PC-9 (cell line): ENCODE results near the gene ADAMTSL1. TPM values are rescaled to one million over a fixed set of nuclear protein-coding genes. Genes with fewer than 3 reads are reported as not detected.

ENCODE experiments used
- BruUV-seq: library from RNA; stranded (reverse); fragments of 400-500 nt; replicated peaks from 2 replicates; lab custom pipeline; 2021; lab: Mats Ljungman, UMichigan
- CTCF ChIA-PET: fragments of 300-600 bp; sonication (Branson Sonifier 250); formaldehyde crosslinking; loops from one replicate; lab custom pipeline; 2022; ENCODE audit warnings: antibody characterized with exemption; lab: Charles Lee
- POLR2A ChIA-PET: fragments of 300-600 bp; sonication (Branson Sonifier 250); formaldehyde crosslinking; loops from one replicate; lab custom pipeline; 2022; ENCODE audit warnings: antibody characterized with exemption; ENCODE audit not compliant: unreplicated experiment; lab: Charles Lee
- DNase-seq, 2 experiments: peaks; one replicate each; pipeline versions ENCODE4 v3.0.0 to v3.0.0-alpha.2; 2015 to 2022; ENCODE audit warnings: mixed read lengths in 1 of 2
- H2AFZ ChIP-seq: fragments of 200-600 bp; sonication (generic); 2 replicates; pipeline ENCODE4 v1.8.1; 2017; ENCODE audit warnings: antibody characterized with exemption
- H3F3A ChIP-seq: fragments of 200-600 bp; sonication (generic); 2 replicates; pipeline ENCODE4 v1.8.1; 2017; ENCODE audit warnings: antibody characterized with exemption, mild to moderate bottlenecking, low read depth; ENCODE audit not compliant: insufficient read depth
- H3K27ac ChIP-seq: fragments of 200-600 bp; sonication (generic); 2 replicates; pipeline ENCODE4 v1.6.1; 2016; ENCODE audit warnings: mixed run types
- H3K27me3 ChIP-seq: fragments of 200-600 bp; sonication (generic); 2 replicates; pipeline ENCODE4 v1.6.1; 2016; ENCODE audit warnings: low read depth, mixed run types; ENCODE audit not compliant: insufficient read depth
- H3K36me3 ChIP-seq: fragments of 200-600 bp; sonication (generic); 2 replicates; pipeline ENCODE4 v1.6.1; 2016; ENCODE audit warnings: low read depth, mixed run types
- H3K4me1 ChIP-seq: fragments of 200-600 bp; sonication (generic); replicated peaks from 2 replicates; pipeline ENCODE4 v1.6.1; 2016; ENCODE audit warnings: mixed run types; ENCODE audit not compliant: insufficient read depth
- H3K4me2 ChIP-seq: fragments of 200-600 bp; sonication (generic); 2 replicates; pipeline ENCODE4 v1.6.1; 2017; ENCODE audit warnings: mixed run types
- H3K4me3 ChIP-seq: fragments of 200-600 bp; sonication (generic); 2 replicates; pipeline ENCODE4 v1.6.1; 2016; ENCODE audit warnings: mixed run types
- H3K79me2 ChIP-seq: fragments of 200-600 bp; sonication (generic); 2 replicates; pipeline ENCODE4 v1.6.1; 2017; ENCODE audit warnings: low read depth, mixed run types
- H3K9me2 ChIP-seq: fragments of 200-600 bp; sonication (generic); 2 replicates; pipeline ENCODE4 v1.8.1; 2017; ENCODE audit warnings: mild to moderate bottlenecking; ENCODE audit not compliant: insufficient read depth
- H3K9me3 ChIP-seq: fragments of 200-600 bp; sonication (generic); 2 replicates; pipeline ENCODE4 v1.8.1; 2016; ENCODE audit warnings: low read depth; ENCODE audit not compliant: insufficient read depth
- H4K20me1 ChIP-seq: fragments of 200-600 bp; sonication (generic); 2 replicates; pipeline ENCODE4 v1.8.1; 2017; ENCODE audit not compliant: insufficient read depth
- EZH2 ChIP-seq: fragments of 200-600 bp; sonication (generic); IDR thresholded peaks from 2 replicates; pipeline ENCODE4 v1.8.0; 2017; ENCODE audit warnings: antibody characterized with exemption, low read depth
- intact Hi-C: fragments of 100-400 bp; cut with micrococcal nuclease; formaldehyde crosslinking; loops from one replicate; pipeline ENCODE4 v1.10.0; 2022; ENCODE audit not compliant: unreplicated experiment
- total RNA-seq: library from RNA; stranded (reverse); gene quantifications from 2 replicates; pipeline ENCODE4 v1.2.3, GENCODE V29; 2021
- TF ChIP-seq, protein P1 (sequence below): fragments of 200-600 bp; sonication (generic); conservative IDR thresholded peaks from 2 replicates; pipeline ENCODE4 v1.6.1; 2017; ENCODE audit warnings: mixed run types, antibody characterized with exemption, mild to moderate bottlenecking, moderate library complexity

ADAMTSL1 gene
- total RNA-seq, 1 experiment from 2014 or later, result not detected

GRCh38 chr9:18688581-18689565 lies 214.9 kb downstream of the ADAMTSL1 start:
- no TSS peak for BruUV-seq
- H3K9me2 ChIP-seq, result no peaks in the 10 kb centered on the region
- no peak overlapping the region for H3K27ac ChIP-seq
- H3K4me1 ChIP-seq, result no peaks in the 10 kb centered on the region
- no peaks in the 10 kb centered on the region for H3F3A ChIP-seq
- H3K79me2 ChIP-seq, result no peaks in the 10 kb centered on the region
- TF ChIP-seq EZH2, result no peak
- TF ChIP-seq, protein P1, sequence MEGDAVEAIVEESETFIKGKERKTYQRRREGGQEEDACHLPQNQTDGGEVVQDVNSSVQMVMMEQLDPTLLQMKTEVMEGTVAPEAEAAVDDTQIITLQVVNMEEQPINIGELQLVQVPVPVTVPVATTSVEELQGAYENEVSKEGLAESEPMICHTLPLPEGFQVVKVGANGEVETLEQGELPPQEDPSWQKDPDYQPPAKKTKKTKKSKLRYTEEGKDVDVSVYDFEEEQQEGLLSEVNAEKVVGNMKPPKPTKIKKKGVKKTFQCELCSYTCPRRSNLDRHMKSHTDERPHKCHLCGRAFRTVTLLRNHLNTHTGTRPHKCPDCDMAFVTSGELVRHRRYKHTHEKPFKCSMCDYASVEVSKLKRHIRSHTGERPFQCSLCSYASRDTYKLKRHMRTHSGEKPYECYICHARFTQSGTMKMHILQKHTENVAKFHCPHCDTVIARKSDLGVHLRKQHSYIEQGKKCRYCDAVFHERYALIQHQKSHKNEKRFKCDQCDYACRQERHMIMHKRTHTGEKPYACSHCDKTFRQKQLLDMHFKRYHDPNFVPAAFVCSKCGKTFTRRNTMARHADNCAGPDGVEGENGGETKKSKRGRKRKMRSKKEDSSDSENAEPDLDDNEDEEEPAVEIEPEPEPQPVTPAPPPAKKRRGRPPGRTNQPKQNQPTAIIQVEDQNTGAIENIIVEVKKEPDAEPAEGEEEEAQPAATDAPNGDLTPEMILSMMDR, result no peak
- no peak overlapping the region for H3K4me3 ChIP-seq
- no peak overlapping the region for H3K4me2 ChIP-seq
- CTCF ChIA-PET, result no interaction called here
- no peaks in the 10 kb centered on the region for H3K9me3 ChIP-seq
- no peaks in the 10 kb centered on the region for H3K36me3 ChIP-seq
- no peaks in the 10 kb centered on the region for H3K27me3 ChIP-seq
- intact Hi-C loops, result no loop called here
- H2AFZ ChIP-seq, result no peak overlapping the region
- no peak for DNase-seq
- POLR2A ChIA-PET, result no interaction called here
- no peaks in the 10 kb centered on the region for H4K20me1 ChIP-seq

DNA sequence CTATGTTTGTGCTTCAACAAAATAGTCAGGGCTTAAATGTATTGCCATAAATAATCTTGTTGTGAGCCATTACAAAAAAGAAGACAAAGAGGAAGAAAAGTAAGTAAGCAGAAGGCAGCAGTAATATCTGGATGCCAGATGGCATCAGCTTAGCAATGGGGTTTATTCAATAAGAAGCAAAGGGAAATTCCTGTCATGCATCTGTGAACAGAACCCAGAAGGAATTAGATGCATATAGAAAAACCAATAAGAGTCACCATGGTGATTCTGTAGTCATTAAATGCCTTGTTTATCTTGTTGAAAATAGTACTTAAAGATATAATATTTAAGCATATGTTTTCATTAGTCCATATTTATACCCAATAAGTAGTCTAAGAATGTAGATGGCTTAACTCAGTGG lies 216.0 kb downstream of the ADAMTSL1 start:
- no peak overlapping the region for H3K27ac ChIP-seq
- H4K20me1 ChIP-seq, result no peaks in the 10 kb centered on the region
- no peak overlapping the region for H2AFZ ChIP-seq
- CTCF ChIA-PET, result no interaction called here
- no peak for DNase-seq
- no peaks in the 10 kb centered on the region for H3K9me2 ChIP-seq
- no peak overlapping the region for H3K4me2 ChIP-seq
- no TSS peak for BruUV-seq
- H3K36me3 ChIP-seq, result no peaks in the 10 kb centered on the region
- POLR2A ChIA-PET, result no interaction called here
- H3K9me3 ChIP-seq, result no peaks in the 10 kb centered on the region
- H3K4me1 ChIP-seq, result no peaks in the 10 kb centered on the region
- H3K4me3 ChIP-seq, result no peak overlapping the region
- TF ChIP-seq, protein P1, result no peak
- H3K27me3 ChIP-seq, result no peaks in the 10 kb centered on the region
- intact Hi-C loops, result no loop called here
- no peaks in the 10 kb centered on the region for H3K79me2 ChIP-seq
- no peaks in the 10 kb centered on the region for H3F3A ChIP-seq

DNA sequence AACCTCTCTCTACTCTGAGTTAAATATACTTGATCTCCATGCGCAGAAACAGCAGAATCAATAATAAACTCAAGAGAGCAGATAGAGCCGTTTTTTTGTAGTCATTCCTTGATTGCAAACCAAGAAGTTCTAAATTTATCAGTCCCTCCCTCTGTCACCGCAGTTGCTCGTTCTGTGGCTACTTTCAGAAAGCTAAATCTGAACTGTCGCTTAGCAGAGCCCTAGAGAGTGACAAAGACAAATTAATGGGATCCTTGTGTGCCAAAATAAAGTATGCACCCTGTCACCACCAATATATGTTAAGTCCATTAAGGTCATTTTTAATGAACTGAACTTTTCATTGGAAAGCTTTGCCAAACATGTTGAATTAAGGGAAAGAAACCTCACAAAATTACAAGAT lies 218.3 kb downstream of the ADAMTSL1 start:
- Histone ChIP-seq H3K4me1 (no peaks in the 10 kb centered on the region), H3K4me3 (no peak overlapping the region), H2AFZ (no peak overlapping the region), H3K79me2 (no peaks in the 10 kb centered on the region), H3K36me3 (no peaks in the 10 kb centered on the region), H3K27ac (no peak overlapping the region), H3K9me2 (no peaks in the 10 kb centered on the region), H3K4me2 (no peak overlapping the region), H3F3A (no peaks in the 10 kb centered on the region), H4K20me1 (no peaks in the 10 kb centered on the region), H3K27me3 (no peaks in the 10 kb centered on the region), H3K9me3 (no peaks in the 10 kb centered on the region)
- intact Hi-C loops, result no loop called here
- POLR2A ChIA-PET, result no interaction called here
- CTCF ChIA-PET, result no interaction called here
- TF ChIP-seq, protein P1, result no peak
- TF ChIP-seq EZH2, result no peak
- BruUV-seq, result no TSS peak
- no peak for DNase-seq
